ENCODE measurements around the gene NFYC.

NFYC gene

DNA sequence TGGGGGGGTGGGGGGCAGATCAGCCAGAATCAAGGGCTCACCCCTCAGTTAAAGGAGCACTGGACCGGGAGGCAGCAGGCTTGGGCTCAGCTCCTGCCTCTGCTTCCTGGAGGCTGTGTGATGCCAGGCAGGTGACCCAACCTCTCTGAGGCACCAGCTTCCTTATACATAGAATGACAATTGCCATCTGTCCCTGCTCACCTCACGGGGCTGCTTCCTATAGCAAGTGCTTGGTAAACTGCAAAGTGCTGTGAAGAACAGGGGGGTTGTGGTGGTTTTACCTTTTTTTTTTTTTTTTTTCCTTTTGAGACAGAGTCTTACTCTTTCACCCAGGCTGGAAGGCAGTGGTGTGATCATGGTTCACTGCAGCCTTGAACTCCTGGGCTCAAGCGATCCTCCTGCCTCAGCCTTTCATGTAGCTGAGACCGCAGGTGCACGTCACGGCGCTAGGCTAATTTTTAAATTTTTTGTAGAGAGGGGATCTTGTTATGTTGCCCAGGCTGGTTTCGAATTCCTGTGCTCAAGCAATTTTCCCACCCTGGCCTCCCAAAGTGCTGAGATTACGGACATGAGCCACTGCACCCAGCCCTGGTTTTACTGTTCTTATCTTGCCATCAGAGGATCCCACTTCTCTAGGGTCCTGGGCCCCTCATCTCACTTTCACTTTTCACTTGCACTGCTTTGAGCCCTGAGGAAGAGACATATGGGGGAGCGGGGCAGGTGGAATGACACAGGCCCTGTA, 103.6 kb downstream of the NFYC start:
- DNase-seq (ENCODE audit: extremely low read depth in 1 of 2, low read depth in 1 of 2) = peak in 1 of 2 donors; percentile 11

DNA sequence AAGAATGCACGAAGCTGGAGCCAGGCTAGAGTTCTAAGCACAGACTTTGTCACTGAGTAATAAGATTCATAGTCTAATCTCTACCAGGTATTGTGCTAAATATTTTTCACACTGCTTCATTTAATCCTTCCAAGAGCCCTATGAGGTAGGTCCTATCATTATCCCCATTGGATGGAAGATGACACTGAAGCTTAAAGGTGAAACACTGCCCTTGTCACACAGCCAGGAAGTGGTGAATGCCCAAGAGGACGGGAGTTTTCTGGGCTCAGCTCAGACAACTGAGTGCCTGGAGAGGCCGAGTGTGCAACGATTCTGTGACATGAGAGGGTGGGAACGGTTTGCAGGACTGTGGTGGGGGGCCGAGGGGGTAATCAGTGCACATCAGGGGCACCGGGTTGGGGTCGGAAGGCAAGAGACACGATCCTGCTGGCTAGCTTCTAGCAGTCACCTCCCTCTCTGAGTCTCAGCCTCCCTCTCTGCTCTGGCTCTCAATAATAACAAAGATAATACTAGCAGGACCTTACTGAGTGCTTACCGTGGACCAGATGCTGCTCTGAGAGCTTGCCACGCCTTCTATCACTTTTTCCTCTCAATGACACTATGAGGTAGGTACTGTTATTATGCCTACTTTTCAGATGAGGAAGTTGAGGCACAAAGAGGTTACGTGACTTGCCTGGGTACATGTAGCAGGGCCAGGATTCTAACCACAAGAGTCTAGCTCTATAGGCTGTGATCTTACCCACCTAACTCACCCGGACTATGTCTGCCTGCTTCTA, 104.5 kb downstream of the NFYC start:
- DNase-seq (ENCODE audit: extremely low read depth in 1 of 2, low read depth in 1 of 2) = no peak

DNA sequence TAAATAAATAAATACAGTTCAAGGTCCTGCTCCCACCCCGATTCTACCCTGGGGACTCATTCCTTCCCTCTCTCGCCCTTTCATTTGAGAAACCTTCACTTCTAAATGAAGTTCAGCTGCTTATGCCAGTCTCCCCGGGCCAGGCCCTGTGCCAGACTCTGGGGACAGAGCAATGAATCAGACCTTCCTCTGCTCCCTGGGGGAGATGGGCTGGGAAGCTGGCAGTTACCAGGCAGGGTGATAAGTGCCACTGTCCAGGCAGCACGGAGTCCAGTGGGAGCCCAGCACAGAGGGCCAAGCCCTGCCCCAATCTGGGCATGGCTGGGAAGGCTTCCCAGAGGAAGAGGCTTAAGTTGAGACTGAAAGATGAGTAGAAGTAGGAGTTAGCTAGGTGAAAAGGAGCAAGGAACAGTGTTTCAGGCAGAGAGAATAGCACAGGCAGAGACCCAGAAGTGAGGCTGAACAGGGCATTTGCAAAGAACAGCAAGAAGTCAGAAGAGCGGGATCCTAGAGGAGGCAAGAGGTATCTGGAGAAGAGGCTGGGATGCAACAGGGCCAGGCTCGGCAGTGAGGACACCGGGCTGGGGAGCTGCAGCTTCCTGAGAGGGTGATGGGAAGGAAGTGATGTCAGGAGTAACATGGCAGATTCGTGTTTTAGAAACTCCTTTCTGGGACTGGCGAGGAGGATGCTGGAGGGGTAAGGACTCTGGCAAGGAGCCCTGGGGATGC, 105.6 kb downstream of the NFYC start:
- no peak for DNase-seq (ENCODE audit: extremely low read depth in 1 of 2, low read depth in 1 of 2)

DNA sequence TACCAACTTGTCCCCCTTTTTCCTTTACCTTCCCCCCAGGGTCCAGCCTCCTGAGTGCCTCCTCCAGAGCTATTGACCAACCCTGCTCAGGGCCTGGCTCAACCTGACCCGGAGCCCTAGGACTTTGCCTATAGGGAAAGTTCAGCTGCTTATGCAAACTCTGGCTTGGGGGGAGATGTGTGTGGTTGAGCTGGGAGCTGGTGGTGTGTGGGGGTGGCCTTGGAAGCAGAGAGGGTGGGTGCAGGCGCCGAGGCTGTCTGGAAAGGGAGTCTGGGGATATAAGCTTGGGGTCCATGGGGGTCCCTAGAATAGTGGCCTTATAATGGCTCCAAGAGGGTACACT, 106.1 kb downstream of the NFYC start:
- DNase-seq (ENCODE audit: extremely low read depth in 1 of 2, low read depth in 1 of 2) = no peak

DNA sequence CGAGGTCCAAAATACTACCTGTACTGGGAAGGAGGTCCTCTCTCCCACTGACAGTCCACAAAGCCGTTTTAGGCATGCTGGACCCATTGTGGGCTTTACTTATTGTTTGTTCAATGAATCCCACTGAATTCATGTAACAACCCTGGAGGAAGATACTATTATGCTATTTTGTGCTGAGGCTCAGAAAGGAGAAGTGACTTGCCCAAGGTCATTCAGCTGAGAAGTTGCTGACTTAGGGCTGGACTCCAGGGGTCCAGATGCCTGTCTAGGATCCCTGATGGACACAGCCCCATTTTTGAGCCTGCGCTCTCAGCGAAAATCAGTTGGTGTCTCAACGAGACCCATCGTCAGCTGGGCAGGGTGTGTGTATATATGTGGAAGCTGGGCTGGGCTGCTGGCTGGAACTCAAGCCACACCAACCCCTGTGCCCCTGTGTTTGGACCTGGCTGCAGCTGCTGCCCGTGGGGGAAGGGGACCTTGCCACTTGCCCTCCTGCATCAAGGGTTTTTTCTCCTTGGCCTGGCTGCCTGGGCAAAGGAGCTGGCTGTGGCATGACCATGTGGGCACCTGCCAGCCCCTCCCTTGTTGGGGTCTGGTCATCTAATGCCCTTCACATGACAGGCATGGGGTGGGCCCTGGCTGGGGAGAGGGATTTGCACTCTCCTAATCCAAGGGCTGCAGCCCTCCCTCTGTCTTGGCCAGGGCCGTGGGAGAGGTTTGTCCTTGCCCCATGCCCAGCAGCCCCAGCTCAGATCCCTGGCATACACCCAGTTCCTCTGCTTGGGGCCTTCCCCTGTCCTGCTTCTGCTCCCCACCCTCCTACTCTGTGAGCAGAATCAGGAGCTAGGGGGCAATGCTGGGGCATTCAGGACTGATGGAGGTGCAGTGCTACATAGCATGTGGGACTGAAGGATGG, 107.1 kb downstream of the NFYC start:
- DNase-seq (ENCODE audit: extremely low read depth in 1 of 2, low read depth in 1 of 2) = no peak

DNA sequence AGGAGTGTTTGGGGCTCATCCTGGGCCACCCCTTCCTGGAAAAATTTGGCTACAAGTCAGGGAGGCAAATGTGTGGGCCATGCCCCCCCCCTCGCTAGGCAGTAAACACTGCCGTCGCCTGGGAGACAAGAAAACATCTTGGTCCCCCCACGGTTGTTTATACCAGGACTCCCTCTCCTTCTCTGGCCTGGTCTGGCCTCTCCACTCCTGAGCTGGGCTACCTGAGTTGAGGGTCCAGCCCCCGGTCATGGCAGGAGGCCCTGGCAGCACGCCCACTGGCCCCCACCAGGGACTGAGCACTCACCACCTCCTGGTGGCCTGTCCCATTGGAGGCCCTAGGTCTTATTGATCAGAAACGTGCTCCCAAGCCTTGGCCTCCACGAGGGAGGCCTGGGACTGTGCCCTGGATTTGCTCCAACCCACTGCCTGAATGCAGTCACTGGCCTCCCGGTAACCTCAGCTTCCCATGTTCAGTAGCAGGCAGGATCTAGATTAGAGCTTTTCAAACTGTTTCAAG, 107.9 kb downstream of the NFYC start:
- no peak for DNase-seq (ENCODE audit: extremely low read depth in 1 of 2, low read depth in 1 of 2)

DNA sequence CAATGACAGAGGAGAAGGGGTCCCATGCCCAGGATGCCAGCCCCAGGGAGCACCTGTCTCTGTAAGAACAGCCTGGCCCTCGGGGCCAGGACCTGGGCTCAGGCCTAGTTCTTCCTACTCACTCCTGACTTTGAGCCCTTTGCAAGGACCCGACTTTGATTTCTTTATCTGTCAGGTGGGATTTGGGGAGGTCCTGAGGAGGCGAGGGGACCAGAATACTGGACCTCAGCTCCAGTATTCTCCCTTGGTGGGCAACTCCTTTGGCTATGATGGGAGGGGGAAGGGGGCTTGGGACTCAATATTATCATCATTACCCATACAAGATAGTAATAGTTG, 110.2 kb downstream of the NFYC start:
- DNase-seq (ENCODE audit: extremely low read depth in 1 of 2, low read depth in 1 of 2) = no peak

DNA sequence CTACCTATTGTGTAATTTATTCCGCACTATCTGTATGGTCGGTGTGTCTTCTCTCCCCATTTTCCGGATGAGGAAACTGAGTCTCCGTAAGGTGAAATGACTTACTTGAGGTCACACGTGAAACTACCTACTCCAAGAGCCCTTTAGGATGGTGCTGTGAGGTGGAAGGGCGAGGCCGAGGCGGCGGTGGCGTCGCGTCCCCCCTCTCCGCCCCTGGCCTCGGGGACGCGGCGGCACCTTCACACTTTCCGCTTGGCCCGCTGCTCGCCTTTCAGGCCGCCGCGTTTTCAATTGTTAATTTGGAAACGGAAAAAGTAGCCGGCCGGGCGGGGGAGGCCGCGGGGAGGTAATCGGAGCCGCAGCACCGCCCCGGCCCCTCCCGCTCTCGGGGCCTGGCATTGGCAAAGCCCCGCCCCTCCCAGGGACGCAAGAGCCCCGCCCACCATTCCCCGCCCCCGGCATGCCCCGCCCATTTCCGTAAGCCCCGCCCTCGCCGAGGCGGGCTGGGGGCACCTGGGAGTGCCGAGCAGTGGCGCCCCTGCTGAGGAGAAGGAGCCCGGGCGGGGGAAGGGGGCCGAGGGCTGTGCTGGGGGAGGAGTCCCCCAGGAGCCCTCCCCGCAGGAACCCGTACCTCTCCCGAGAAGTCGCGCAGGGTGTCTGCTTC, 110.7 kb downstream of the NFYC start:
- DNase-seq (ENCODE audit: extremely low read depth in 1 of 2, low read depth in 1 of 2) = peak; percentile 69 to 79

DNA sequence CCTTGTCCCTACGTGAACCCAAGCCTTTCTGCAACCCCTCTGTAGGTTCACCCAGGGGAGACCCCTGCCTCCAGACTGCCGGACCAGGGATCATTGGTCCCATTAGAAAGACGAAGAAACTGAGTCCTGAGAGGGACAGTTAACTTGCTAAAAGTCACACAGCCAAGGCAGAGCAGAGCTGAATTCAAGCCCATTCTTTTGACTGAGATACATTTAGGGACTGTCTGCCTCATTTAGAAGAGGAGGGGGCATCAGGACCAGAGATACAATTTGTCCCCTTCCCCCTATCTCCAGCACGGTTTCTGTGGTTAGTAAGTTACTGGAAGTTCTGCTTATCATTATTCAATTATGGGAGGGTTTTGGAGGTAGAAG, 111.2 kb downstream of the NFYC start:
- DNase-seq (ENCODE audit: extremely low read depth in 1 of 2, low read depth in 1 of 2) = no peak

DNA sequence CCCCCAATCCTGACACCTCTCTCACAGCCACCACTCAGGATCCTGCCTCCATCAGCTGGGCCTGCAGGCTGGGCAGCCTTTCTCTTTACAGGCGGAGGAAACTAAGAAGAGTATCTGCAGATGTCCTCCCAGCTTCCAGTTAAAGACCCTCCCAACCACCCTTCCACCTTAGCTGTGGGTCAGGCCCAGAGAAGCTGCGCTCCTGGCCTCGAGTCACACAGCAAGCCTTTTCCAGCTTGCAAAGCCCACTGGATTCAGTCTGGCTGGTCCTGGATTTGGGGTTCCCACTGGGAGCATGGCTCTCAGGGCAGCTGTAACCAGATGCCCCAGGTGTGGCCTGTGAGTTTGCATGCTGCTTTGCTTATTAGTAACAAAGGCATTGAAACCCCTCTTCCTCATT, 111.9 kb downstream of the NFYC start:
- DNase-seq (ENCODE audit: extremely low read depth in 1 of 2, low read depth in 1 of 2) = no peak

DNA sequence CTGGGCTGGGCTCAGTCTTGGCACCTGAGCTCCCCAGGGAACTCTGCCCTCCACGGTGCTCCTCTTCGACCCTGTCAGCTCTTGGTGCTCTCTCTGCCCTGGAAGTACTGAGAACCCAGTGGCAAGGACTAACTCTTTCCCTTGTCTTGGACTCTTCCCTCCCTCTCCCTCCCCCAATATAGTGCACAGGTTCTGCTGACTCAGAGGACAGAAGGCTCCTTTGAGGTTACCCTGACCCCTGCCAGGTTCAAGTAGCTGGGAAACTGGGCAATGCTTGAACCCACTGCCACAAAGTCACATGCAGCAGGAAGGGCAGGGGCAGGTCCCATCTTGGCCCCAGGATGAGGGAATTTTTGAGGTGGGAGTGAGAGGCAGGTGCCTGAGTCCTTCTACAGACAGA, 112.4 kb downstream of the NFYC start:
- DNase-seq (ENCODE audit: extremely low read depth in 1 of 2, low read depth in 1 of 2) = no peak

DNA sequence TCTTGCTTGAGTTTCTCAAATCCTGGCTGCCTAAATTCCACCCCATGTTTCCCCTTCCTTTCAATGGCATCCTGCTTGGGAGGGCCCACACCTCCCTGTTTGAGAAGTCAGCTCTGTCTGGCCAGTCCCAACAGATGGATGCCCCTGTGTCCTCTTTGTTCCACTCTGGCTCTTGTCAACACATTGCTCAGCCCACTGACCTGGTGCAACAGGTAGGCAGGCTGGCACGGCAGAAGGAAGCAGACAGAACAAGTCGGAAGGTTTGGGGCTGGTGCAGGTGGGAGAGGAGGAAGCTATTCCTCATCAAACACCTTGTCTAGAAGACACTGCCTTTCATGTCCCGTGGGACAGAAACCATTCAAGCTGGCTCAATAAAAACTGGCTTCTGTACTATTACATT, 114.7 kb downstream of the NFYC start:
- DNase-seq (ENCODE audit: extremely low read depth in 1 of 2, low read depth in 1 of 2) = no peak

DNA sequence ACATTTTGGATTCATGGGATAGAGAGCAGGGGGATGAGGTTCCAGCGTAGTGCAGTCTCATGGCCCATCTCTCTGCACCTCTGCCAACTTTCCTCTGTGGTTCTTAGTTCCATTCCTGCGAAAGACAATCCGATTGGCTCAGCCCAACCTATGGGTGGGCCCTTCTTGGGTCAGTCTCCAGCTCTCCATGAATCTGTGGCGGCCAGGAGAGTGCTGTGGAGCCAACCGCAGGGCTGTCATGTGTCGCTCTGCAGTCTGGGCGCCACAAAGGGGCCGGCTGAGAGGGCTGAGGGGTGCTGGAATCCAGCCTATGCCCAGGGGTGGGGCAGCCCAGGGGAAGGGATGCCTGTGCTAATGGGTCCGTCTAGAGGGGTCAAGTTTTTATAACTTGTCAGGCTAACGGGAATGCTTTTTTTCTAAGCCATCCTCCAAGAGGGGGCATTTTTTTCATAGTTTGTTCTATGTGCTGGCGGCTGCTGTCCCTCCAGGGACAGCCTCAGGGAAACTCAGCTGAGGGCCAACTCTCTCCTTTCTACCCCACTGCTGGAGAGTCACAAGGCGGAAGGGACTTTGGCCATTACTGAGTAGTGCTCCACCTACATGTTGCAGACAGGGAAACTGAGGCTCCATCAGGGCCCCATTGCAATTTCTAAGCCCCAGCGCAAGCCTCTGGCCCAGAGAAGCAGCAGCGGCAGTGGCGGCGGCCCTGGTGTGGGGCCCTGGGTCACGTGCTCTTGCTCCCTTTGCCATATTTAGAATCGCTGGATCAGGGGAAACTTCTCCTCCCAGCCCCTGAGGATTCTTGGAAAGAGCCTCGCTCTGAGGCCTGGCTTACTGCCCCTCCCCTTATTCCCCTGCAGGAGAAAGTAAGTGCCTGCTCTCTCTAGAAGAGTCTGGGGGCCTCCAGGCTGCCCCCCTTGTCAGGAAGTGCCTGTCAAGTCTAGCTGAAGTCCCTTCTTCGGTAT, 115.5 kb downstream of the NFYC start:
- DNase-seq (ENCODE audit: extremely low read depth in 1 of 2, low read depth in 1 of 2) = no peak

DNA sequence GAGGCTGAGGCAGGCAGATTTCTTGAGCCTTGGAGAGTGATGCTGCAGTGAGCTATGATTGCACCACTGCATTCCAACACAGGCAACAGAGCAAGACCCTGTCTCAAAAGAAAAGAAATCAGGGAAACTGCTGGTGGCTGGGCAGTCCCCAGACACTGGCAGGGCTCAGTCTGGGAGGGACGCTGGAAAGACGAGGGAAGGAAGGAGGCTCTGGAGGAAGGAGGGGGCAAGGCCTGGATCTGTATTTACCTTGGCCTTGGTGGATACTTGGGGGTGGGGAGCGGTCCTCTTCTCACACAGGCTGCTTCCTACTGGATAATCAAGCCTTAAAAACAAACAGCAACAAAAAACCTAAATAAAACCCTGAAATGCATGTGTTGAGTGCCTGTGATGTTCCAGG, 116.5 kb downstream of the NFYC start:
- no peak for DNase-seq (ENCODE audit: extremely low read depth in 1 of 2, low read depth in 1 of 2)

DNA sequence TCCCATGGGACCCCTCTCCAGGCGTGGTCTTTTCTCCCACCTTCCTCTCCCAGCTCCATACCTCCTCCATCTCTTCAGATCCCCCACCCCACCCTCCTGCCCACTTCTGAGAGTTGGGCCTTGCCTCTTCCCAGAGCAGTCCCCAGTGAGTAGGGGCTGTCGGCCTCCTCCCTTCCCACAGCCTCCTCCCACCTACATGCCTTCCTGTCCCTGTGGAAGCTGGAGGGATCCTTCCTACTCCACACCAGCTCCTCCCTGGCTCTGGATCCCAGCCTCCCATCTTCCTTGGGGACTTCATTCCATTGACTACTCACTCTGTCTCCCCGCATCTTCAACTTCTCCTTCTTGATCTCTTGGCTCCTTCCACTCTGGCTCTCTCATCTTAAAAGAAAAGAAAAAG, 116.9 kb downstream of the NFYC start:
- no peak for DNase-seq (ENCODE audit: extremely low read depth in 1 of 2, low read depth in 1 of 2)

DNA sequence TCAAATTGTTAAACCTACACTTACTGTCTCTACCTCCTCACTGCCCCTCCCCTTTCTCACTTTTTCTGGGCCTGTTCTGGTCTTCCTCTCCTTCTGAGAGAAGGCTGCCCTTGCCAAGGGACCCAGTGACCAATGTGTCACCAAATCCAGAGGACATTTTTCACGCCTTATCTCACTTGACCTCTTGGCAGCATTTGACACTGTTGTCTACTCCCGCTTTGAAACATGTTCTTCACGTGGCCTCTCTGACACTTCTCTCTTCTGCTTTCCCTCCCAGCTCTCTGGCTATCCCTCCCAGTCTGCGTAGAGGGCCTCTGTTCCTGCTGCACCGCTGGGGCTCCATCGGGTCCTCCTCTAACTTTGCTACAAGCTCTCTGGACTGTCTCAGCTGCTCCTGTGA, 117.4 kb downstream of the NFYC start:
- DNase-seq (ENCODE audit: extremely low read depth in 1 of 2, low read depth in 1 of 2) = no peak

DNA sequence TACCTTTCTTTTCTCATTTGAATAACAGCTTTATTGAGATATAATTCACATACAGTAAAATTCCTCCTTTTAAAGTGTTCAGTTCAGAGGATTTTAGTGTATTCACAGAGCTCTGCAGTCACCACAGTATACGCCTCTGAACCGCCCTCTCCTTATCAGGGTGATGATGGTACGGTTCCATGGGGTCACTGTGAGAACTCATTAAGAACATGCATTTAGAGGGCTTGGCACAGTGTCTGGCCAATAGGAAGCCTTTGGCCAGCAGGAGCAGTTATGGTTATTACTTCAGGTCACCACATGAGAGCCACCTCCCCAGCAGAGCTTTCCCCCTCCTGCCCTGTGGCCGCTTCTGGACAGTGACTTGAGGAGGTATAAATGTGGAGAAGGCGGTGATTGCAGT, 119.4 kb downstream of the NFYC start:
- DNase-seq (ENCODE audit: extremely low read depth in 1 of 2, low read depth in 1 of 2) = no peak

DNA sequence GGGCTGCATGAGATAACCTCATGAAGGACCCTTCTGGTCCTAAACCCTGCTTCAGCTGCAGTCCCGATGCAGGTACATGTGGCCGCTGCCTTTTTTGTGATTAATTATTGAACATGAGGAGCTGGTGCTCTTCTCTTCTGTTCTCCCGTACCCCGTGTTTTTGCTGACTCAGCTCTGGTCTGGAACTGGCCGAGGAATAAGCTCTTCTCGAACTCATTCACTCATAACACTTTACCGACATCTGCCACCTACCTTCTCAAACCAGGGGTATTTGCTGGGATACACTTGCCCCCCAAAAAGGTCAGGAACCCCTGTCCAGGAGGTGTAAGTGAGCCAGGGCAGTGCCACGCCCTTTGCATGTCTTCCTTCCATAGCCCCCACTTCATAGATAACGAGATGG, 123.9 kb downstream of the NFYC start:
- no peak for DNase-seq (ENCODE audit: extremely low read depth in 1 of 2, low read depth in 1 of 2)

DNA sequence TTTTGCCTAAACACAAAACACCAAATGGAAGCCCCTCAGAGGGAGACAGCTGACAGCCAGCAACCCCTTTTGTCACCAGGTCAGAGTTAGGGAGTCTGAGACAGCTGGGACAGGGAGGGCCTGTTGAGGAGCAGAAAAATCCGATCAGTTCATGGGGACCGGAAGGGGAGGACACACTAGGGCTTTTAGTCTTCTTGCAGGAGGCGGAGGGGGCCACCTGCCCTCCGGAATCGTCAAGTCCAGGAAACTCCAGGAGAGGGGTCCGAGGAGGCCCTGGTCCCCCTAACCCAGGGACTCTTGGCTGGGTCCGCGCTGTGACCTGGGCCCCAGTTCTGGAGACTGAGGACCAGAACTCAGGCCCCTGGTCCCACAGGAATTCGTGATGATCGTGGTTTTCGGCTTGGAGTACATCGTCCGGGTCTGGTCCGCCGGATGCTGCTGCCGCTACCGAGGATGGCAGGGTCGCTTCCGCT, 126.3 kb downstream of the NFYC start:
- DNase-seq (ENCODE audit: extremely low read depth in 1 of 2, low read depth in 1 of 2) = no peak

All from stimulated activated CD8-positive, alpha-beta memory T cell treated with anti-CD3 and anti-CD28 coated beads, Interleukin-7, amount 100 ng/mL, for 48 hours (primary cell).